K562 (cell line): ENCODE measurements around the gene HCRTR1. TPM values are rescaled to one million over a fixed set of nuclear protein-coding genes. Genes with fewer than 3 reads are reported as not detected.
A peak's percentile ranks its signal among the peaks of the same experiment; 100 is the strongest.

ENCODE experiments used
- BCL6 ChIP-seq: fragments of 250-450 bp; sonication (Bioruptor Pico); IDR thresholded peaks from 2 replicates; pipeline ENCODE4 v1.4.0; 2020
- CBX5 ChIP-seq: IDR thresholded peaks from 2 replicates; pipeline ENCODE4 v1.6.1; 2014; ENCODE audit warnings: low read depth, borderline replicate concordance
- ELK3 ChIP-seq: fragments of 450-650 bp; formaldehyde crosslinking; IDR thresholded peaks from 2 replicates; pipeline ENCODE4 v1.4.0; 2020; ENCODE audit warnings: mild to moderate bottlenecking
- FOXM1 ChIP-seq, 2 experiments: fragments of 450-650 bp in 1 of 2; sonication (generic) in 1 of 2; formaldehyde crosslinking in 1 of 2; IDR thresholded peaks; 2 replicates each; pipeline versions ENCODE4 v1.6.1 to v1.9.0; 2017 to 2022; ENCODE audit warnings: low read depth in 2 of 2, mild to moderate bottlenecking in 2 of 2, missing genetic modification reagents in 1 of 2, moderate library complexity in 1 of 2
- KDM1A ChIP-seq, 2 experiments: fragments of 450-650 bp; IDR thresholded peaks; 2 replicates each; pipeline ENCODE4 v1.6.1; 2016; ENCODE audit warnings: mild to moderate bottlenecking in 2 of 2
- MCM2 ChIP-seq: fragments of 450-650 bp; IDR thresholded peaks from 2 replicates; pipeline ENCODE4 v1.6.1; 2017; ENCODE audit warnings: low read depth, mild to moderate bottlenecking
- PHTF2 ChIP-seq: fragments of 250-450 bp; sonication (Bioruptor Pico); IDR thresholded peaks from 2 replicates; pipeline ENCODE4 v1.5.0; 2021; ENCODE audit warnings: mild to moderate bottlenecking
- POLR2G ChIP-seq: fragments of 200-400 bp; formaldehyde crosslinking; IDR thresholded peaks from 2 replicates; pipeline ENCODE4 v1.6.1; 2017; ENCODE audit warnings: low read depth, mild to moderate bottlenecking, antibody characterized with exemption, low read length, moderate library complexity
- PPARD ChIP-seq: fragments of 250-450 bp; sonication (Bioruptor Pico); IDR thresholded peaks from 2 replicates; pipeline ENCODE4 v1.8.0; 2022; ENCODE audit warnings: inconsistent platforms, mild to moderate bottlenecking, moderate library complexity
- RFX5 ChIP-seq: IDR thresholded peaks from 2 replicates; pipeline ENCODE4 v1.6.1; 2011; ENCODE audit warnings: low read depth, mild to moderate bottlenecking, improper control_type of control experiment, low read length
- TFE3 ChIP-seq: fragments of 450-650 bp; formaldehyde crosslinking; IDR thresholded peaks from 2 replicates; pipeline ENCODE4 v1.4.0; 2020; ENCODE audit warnings: mild to moderate bottlenecking, mixed read lengths
- USF1 ChIP-seq: sonication (generic); formaldehyde crosslinking; IDR thresholded peaks from 2 replicates; pipeline ENCODE4 v1.9.0; 2022; ENCODE audit warnings: mild to moderate bottlenecking, missing genetic modification reagents
- ZBTB8A ChIP-seq: fragments of 450-650 bp; IDR thresholded peaks from 2 replicates; pipeline ENCODE4 v1.6.1; 2018; ENCODE audit warnings: mild to moderate bottlenecking, moderate library complexity; ENCODE audit not compliant: partially characterized antibody
- ZNF134 ChIP-seq: fragments of 250-450 bp; sonication (Bioruptor Pico); conservative IDR thresholded peaks from 2 replicates; pipeline ENCODE4 v1.4.0; 2020
- ZNF318 ChIP-seq, 2 experiments: fragments of 450-650 bp; IDR thresholded peaks; 2 replicates each; pipeline ENCODE4 v1.6.1; 2016; ENCODE audit warnings: mild to moderate bottlenecking in 2 of 2, borderline replicate concordance in 1 of 2, low read depth in 1 of 2, moderate library complexity in 1 of 2
- ZNF764 ChIP-seq: fragments of 250-450 bp; sonication (Bioruptor Pico); IDR thresholded peaks from 2 replicates; pipeline ENCODE4 v1.4.0; 2020; ENCODE audit warnings: low read depth, mild to moderate bottlenecking, moderate library complexity
- polyA plus RNA-seq, 8 experiments: library from polyadenylated mRNA; depleted of rRNA in 4 of 8; stranded (reverse) in 5 of 8; unstranded in 3 of 8; fragments of >200 nt; fragmentation: Nextera tagmentation in 2 of 8; fragmentation: Illumina TruSeq in 1 of 8; extraction: Ambion mirVana in 2 of 8; extraction: Trizol in 1 of 8; gene quantifications; 2 replicates each; pipeline versions ENCODE4 v1.2.1 to v1.2.3, GENCODE V29; 2011 to 2014; ENCODE audit warnings: inconsistent platforms in 1 of 8, missing spikeins in 1 of 8
- total RNA-seq, 7 experiments: library from RNA; depleted of rRNA in 6 of 7; stranded (reverse); fragments of >200 nt in 6 of 7; fragmentation: Illumina TruSeq in 2 of 7; extraction: Trizol in 2 of 7; gene quantifications; 2 replicates each; pipeline versions ENCODE4 v1.2.1 to v1.2.3, GENCODE V29; 2011 to 2021; ENCODE audit warnings: low replicate concordance in 1 of 7

HCRTR1 gene
- total and polyA plus RNA-seq, 9 of the 15 experiments (the other 6 are each of a cell fraction or from before 2014, with no cell fraction given): not detected

GRCh38 chr1:31577515-31578192 is 39.8 kb upstream of the HCRTR1 start (continued):
- TF ChIP-seq PPARD (CRISPR knock-in tag): no peak
- TF ChIP-seq BCL6 (CRISPR knock-in tag): no peak
- no peak for TF ChIP-seq USF1 (CRISPR knock-in tag)
- TF ChIP-seq FOXM1 (IDR thresholded peaks at IDR 0.05; ENCODE audit: low read depth): no peak
- TF ChIP-seq FOXM1 (CRISPR knock-in tag; IDR thresholded peaks at IDR 0.05; ENCODE audit: low read depth): no peak
- TF ChIP-seq RFX5: no peak
- TF ChIP-seq PHTF2: no peak
- no peak for TF ChIP-seq ZNF134
- no peak for TF ChIP-seq MCM2
- TF ChIP-seq CBX5: no peak
- no peak for TF ChIP-seq ZNF318 (IDR thresholded peaks at IDR 0.05; ENCODE audit: borderline replicate concordance in 1 of 2, low read depth in 1 of 2)
- TF ChIP-seq ZBTB8A: no peak
- no peak for TF ChIP-seq POLR2G
- peak; percentile 57 to 62 for TF ChIP-seq KDM1A (IDR thresholded peaks at IDR 0.05)
- TF ChIP-seq TFE3: no peak
- no peak for TF ChIP-seq ZNF764 (CRISPR knock-in tag)
- TF ChIP-seq ELK3: no peak
